GM19397 (cell line): Measurements from ENCODE around the gene EMC1.
"Not testable (repeated sequence)": the region's sequence is repeated elsewhere in the genome, so short reads cannot be mapped to it uniquely, and the experiment has no call there.

Source experiments
- ATAC-seq: cut with Tn5 transposase; IDR thresholded peaks from one replicate; pipeline ENCODE4 v1.9.1; 2021; ENCODE audit warnings: mild to moderate bottlenecking, moderate library complexity; ENCODE audit not compliant: unreplicated experiment

The EMC1 gene

GRCh38 chr1:19196331-19196730 lies 55.0 kb downstream of the EMC1 start:
- ATAC-seq, result no peak

GRCh38 chr1:19193004-19193403 lies 58.3 kb downstream of the EMC1 start:
- no peak for ATAC-seq

- no peak for ATAC-seq
Observed at GRCh38 chr1:19191811-19192210, 59.5 kb downstream of the EMC1 start.

- ATAC-seq, result no peak
Observed at GRCh38 chr1:19190468-19190867, 60.9 kb downstream of the EMC1 start.

GRCh38 chr1:19189270-19189669 lies 62.1 kb downstream of the EMC1 start:
- no peak for ATAC-seq

GRCh38 chr1:19187852-19188251 lies 63.5 kb downstream of the EMC1 start:
- no peak for ATAC-seq

- ATAC-seq, result no peak
Observed at GRCh38 chr1:19186001-19186400, 65.3 kb downstream of the EMC1 start.

- ATAC-seq, result no peak
Observed at GRCh38 chr1:19182223-19182622, 69.1 kb downstream of the EMC1 start.

GRCh38 chr1:19180265-19180657 lies 71.1 kb downstream of the EMC1 start:
- ATAC-seq, result not testable (repeated sequence)

- ATAC-seq, result no peak
Observed at GRCh38 chr1:19179597-19180264, 71.6 kb downstream of the EMC1 start.

GRCh38 chr1:19178734-19179398 lies 72.5 kb downstream of the EMC1 start:
- ATAC-seq, result no peak

- ATAC-seq, result no peak
Observed at GRCh38 chr1:19177811-19178210, 73.5 kb downstream of the EMC1 start.

- ATAC-seq, result no peak
Observed at GRCh38 chr1:19169642-19170041, 81.7 kb downstream of the EMC1 start.

- ATAC-seq, result no peak
Observed at GRCh38 chr1:19167140-19167539, 84.2 kb downstream of the EMC1 start.

GRCh38 chr1:19166066-19166465 lies 85.3 kb downstream of the EMC1 start:
- no peak for ATAC-seq
